Activated CD8-positive, alpha-beta T cell treated with anti-CD3 and anti-CD28 coated beads for 36 hours (primary cell): ENCODE results near the gene IFT74. TPM values are rescaled to one million over a fixed set of nuclear protein-coding genes. Genes with fewer than 3 reads are reported as not detected.
A peak's percentile ranks its signal among the peaks of the same experiment; 100 is the strongest.
"Not testable (repeated sequence)": the region's sequence is repeated elsewhere in the genome, so short reads cannot be mapped to it uniquely, and the experiment has no call there.

Source experiments
- ATAC-seq: fragments of 200-7000 bp; cut with Tn5 transposase; one replicate; pipeline ENCODE4 v1.10.0; 2021; ENCODE audit warnings: mild to moderate bottlenecking, moderate library complexity
- CTCF ChIA-PET: fragments of 350-600 bp; sonication (Branson Sonifier 250); formaldehyde crosslinking; loops from one replicate; lab custom pipeline; 2021; ENCODE audit warnings: antibody characterized with exemption; lab: Charles Lee
- POLR2A ChIA-PET: fragments of 350-600 bp; sonication (Branson Sonifier 250); formaldehyde crosslinking; loops from one replicate; lab custom pipeline; 2021; ENCODE audit warnings: antibody characterized with exemption; lab: Charles Lee
- DNase-seq: peaks from one replicate; pipeline ENCODE4 v3.0.0-alpha.2; 2020
- H3K27ac Mint-ChIP-seq: one replicate; pipeline ENCODE4 v1.8.0; 2021; ENCODE audit warnings: mild to moderate bottlenecking, mixed read lengths
- H3K27me3 Mint-ChIP-seq: one replicate; pipeline ENCODE4 v1.8.0; 2021; ENCODE audit warnings: mixed read lengths
- H3K36me3 Mint-ChIP-seq: one replicate; pipeline ENCODE4 v1.8.0; 2021; ENCODE audit warnings: low read depth, mixed read lengths
- H3K4me1 Mint-ChIP-seq: one replicate; pipeline ENCODE4 v1.8.0; 2021; ENCODE audit warnings: low read depth, mixed read lengths
- H3K4me3 Mint-ChIP-seq: one replicate; pipeline ENCODE4 v1.8.0; 2021; ENCODE audit warnings: mild to moderate bottlenecking, moderate library complexity, mixed read lengths
- H3K9me3 Mint-ChIP-seq: one replicate; pipeline ENCODE4 v1.8.0; 2021; ENCODE audit warnings: mixed read lengths
- intact Hi-C: fragments of 100-400 bp; cut with micrococcal nuclease; formaldehyde crosslinking; loops from one replicate; pipeline ENCODE4 v1.10.0; 2022
- total RNA-seq, 2 experiments: library from RNA; stranded (reverse); gene quantifications; one replicate each; pipeline ENCODE4 v1.2.3, GENCODE V29; 2021
- TF ChIP-seq, protein P1 (sequence below): fragments of 200-600 bp; IDR thresholded peaks from one replicate; pipeline ENCODE4 v1.8.0; 2022; ENCODE audit warnings: antibody characterized with exemption, mild to moderate bottlenecking

The IFT74 gene
- total RNA-seq, 2 experiments from 2014 or later = 9.1 to 9.2 TPM

DNA sequence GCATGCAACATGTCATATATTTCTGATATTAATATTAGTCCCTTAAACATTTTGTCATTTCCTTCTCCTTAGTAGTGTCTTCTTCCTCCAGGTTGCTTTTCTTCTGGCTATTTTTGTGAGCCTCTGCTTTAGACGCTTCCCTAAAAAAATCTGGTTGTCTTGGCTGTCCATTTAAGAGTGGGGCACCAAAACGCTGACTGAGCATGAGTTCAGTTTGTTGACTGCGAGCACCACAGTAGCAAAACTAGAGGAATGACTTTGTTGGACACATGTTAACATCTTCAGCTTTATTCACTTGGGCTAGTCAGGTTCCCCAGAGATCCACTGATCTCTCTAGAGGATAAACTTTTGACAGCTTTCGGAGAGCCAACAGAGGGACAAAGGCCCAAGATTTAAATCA lies 133.5 kb downstream of the IFT74 start:
- TF ChIP-seq, protein P1, sequence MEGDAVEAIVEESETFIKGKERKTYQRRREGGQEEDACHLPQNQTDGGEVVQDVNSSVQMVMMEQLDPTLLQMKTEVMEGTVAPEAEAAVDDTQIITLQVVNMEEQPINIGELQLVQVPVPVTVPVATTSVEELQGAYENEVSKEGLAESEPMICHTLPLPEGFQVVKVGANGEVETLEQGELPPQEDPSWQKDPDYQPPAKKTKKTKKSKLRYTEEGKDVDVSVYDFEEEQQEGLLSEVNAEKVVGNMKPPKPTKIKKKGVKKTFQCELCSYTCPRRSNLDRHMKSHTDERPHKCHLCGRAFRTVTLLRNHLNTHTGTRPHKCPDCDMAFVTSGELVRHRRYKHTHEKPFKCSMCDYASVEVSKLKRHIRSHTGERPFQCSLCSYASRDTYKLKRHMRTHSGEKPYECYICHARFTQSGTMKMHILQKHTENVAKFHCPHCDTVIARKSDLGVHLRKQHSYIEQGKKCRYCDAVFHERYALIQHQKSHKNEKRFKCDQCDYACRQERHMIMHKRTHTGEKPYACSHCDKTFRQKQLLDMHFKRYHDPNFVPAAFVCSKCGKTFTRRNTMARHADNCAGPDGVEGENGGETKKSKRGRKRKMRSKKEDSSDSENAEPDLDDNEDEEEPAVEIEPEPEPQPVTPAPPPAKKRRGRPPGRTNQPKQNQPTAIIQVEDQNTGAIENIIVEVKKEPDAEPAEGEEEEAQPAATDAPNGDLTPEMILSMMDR = no peak
- ATAC-seq = no peak
- Mint-ChIP-seq H3K4me3 (no peak overlapping the region), H3K9me3 (no peaks in the 10 kb centered on the region), H3K4me1 (peaks cover 2% of the 10 kb centered on the region), H3K36me3 (no peaks in the 10 kb centered on the region), H3K27me3 (peaks cover 13% of the 10 kb centered on the region), H3K27ac (no peak overlapping the region)
- ChIA-PET CTCF (no interaction called here), POLR2A (interaction anchor here (0.6 kb wide), 1 partner anchor 96 kb away, joined by 4 read pairs; no protein-coding TSS in a partner anchor)
- intact Hi-C loops = loop anchor here (10.0 kb wide), 1 partner anchor 65 kb away; no protein-coding TSS in a partner anchor
- DNase-seq = no peak

DNA sequence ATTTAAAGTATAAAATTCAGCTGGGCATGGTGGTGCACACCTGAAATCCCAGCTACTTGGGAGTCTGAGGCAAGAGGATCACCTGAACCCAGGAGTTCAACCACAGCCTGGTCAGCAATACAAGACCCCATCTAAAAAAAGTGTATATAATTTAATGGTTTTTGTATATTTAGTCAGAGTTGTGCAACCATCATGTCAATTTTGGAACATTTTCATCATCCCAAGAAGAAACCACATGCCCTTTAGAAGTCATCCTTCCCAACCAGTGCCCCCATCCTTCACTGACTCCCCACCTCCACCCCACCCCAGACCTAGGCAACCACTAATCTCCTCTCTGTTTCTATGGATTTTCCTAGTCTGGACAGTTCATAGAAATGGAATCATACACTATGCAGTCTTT lies 134.0 kb downstream of the IFT74 start:
- intact Hi-C loops = loop anchor here (10.0 kb wide), 1 partner anchor 65 kb away; no protein-coding TSS in a partner anchor
- no peak for ATAC-seq
- Mint-ChIP-seq H3K27ac (no peak overlapping the region), H3K9me3 (no peaks in the 10 kb centered on the region), H3K4me1 (peaks cover 2% of the 10 kb centered on the region), H3K4me3 (no peak overlapping the region), H3K36me3 (no peaks in the 10 kb centered on the region), H3K27me3 (peaks cover 15% of the 10 kb centered on the region)
- no peak for DNase-seq
- CTCF ChIA-PET = no interaction called here
- POLR2A ChIA-PET = no interaction called here
- TF ChIP-seq, protein P1 = no peak

DNA sequence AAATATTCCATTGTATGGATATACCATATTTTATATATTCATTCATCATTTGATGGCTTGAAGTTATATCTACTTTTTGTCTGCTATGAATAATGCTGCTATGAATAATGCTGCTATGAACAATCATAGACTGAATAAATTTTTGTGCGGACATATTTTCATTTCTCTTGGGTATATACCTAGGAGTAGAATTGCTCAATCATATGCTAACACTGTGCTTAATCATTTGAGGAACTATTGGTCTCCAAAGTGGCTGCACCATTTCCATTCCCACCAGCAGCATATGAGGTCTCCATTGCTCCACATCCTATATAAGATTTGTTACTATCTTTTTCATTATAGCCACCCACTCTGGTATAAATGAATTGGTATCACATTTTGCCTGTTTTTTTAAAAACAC lies 134.5 kb downstream of the IFT74 start:
- H3K4me3 Mint-ChIP-seq = no peak overlapping the region
- TF ChIP-seq, protein P1 = no peak
- H3K36me3 Mint-ChIP-seq = no peaks in the 10 kb centered on the region
- H3K4me1 Mint-ChIP-seq = peaks cover 2% of the 10 kb centered on the region
- no peak overlapping the region for H3K27ac Mint-ChIP-seq
- ChIA-PET POLR2A (no interaction called here), CTCF (no interaction called here)
- no peaks in the 10 kb centered on the region for H3K9me3 Mint-ChIP-seq
- intact Hi-C loops = loop anchor here (10.0 kb wide), 1 partner anchor 64 kb away; no protein-coding TSS in a partner anchor
- DNase-seq (no peak), ATAC-seq (no peak)
- peaks cover 18% of the 10 kb centered on the region for H3K27me3 Mint-ChIP-seq

- H3K27me3 Mint-ChIP-seq = peaks cover 20% of the 10 kb centered on the region
- CTCF ChIA-PET, H3K4me3 Mint-ChIP-seq, DNase-seq, ATAC-seq, H3K9me3 Mint-ChIP-seq, POLR2A ChIA-PET, H3K27ac Mint-ChIP-seq, H3K36me3 Mint-ChIP-seq, H3K4me1 Mint-ChIP-seq: not testable (repeated sequence)
- intact Hi-C loops = loop anchor here (10.0 kb wide), 1 partner anchor 62 kb away; no protein-coding TSS in a partner anchor
Measured at GRCh38 chr9:27092496-27092895, 136.3 kb downstream of the IFT74 start.

DNA sequence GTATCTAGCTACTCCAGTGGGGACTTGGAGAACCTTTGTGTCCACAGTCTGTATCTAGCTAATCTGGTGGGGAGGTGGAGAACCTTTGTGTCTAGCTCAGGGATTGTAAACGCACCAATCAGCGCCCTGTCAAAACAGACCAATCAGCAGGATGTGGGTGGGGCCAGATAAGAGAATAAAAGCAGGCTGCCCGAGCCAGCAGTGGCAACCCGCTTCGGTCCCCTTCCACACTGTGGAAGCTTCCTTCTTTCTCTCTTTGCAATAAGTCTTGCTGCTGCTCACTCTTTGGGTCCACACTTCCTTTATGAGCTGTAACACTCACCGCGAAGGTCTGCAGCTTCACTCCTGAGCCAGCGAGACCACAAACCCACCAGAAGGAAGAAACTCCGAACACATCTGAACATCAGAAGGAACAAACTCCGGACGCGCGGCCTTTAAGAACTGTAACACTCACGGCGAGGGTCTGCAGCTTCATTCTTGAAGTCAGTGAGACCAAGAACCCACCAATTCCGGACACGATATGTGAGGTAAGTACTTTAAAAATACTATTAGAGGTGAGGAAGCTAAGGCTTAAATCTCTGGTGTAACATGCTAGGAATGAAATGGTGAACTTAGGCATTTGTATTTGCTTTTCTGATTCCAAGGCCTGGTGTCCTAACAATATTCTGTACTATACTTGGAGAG lies 137.3 kb downstream of the IFT74 start:
- ATAC-seq, H3K4me1 Mint-ChIP-seq, H3K9me3 Mint-ChIP-seq, CTCF ChIA-PET, H3K27ac Mint-ChIP-seq, H3K36me3 Mint-ChIP-seq, POLR2A ChIA-PET, H3K4me3 Mint-ChIP-seq: not testable (repeated sequence)
- intact Hi-C loops = loop anchor here (10.0 kb wide), 1 partner anchor 61 kb away; no protein-coding TSS in a partner anchor
- peak; percentile 8 for DNase-seq
- peaks cover 20% of the 10 kb centered on the region for H3K27me3 Mint-ChIP-seq
